Fibroblast of the aortic adventitia (primary cell): ENCODE data around the gene CACNG6. TPM values are rescaled to one million over a fixed set of nuclear protein-coding genes. Genes with fewer than 3 reads are reported as not detected.

Experiments used
- DNase-seq: peaks from one replicate; pipeline ENCODE4 v3.0.0-alpha.2; 2010; ENCODE audit warnings: low read depth
- H3K4me3 ChIP-seq: 2 replicates; pipeline ENCODE4 v1.5.1; 2011; ENCODE audit warnings: low read depth, mild to moderate bottlenecking, control low read depth, low read length, moderate library complexity
- CTCF ChIP-seq: IDR thresholded peaks from 2 replicates; pipeline ENCODE4 v1.5.1; 2011; ENCODE audit warnings: mild to moderate bottlenecking, low read length, control low read depth, inconsistent platforms; ENCODE audit not compliant: insufficient read depth
- total RNA-seq: library from RNA; depleted of rRNA; stranded (reverse); fragments of >200 nt; gene quantifications from 2 replicates; pipeline ENCODE4 v1.2.3, GENCODE V29; 2012; ENCODE audit warnings: low replicate concordance

The CACNG6 gene
- total RNA-seq, 1 donor, result 1.1 TPM

- TF ChIP-seq CTCF, result peak; percentile 0
- H3K4me3 ChIP-seq, result peak overlapping the region; percentile 58
- DNase-seq, result peak; percentile 96
These were observed 10.7 kb upstream of the CACNG6 start for GRCh38 chr19:53980539-53981375.

GRCh38 chr19:53981376-53981951 is 10.0 kb upstream of the CACNG6 start:
- H3K4me3 ChIP-seq, result peak overlapping the region; percentile 58
- peak; percentile 0 for TF ChIP-seq CTCF
- no peak for DNase-seq

GRCh38 chr19:53982001-53982451 is 9.4 kb upstream of the CACNG6 start:
- H3K4me3 ChIP-seq, result peak overlapping the region; percentile 61
- no peak for TF ChIP-seq CTCF
- DNase-seq, result no peak

GRCh38 chr19:53982611-53983010 is 8.8 kb upstream of the CACNG6 start:
- TF ChIP-seq CTCF, result no peak
- H3K4me3 ChIP-seq, result no peak overlapping the region
- DNase-seq, result peak; percentile 47

GRCh38 chr19:53983457-53984289 is 7.8 kb upstream of the CACNG6 start:
- no peak for TF ChIP-seq CTCF
- DNase-seq, result no peak
- H3K4me3 ChIP-seq, result no peak overlapping the region

- DNase-seq, result no peak
- H3K4me3 ChIP-seq, result no peak overlapping the region
- no peak for TF ChIP-seq CTCF
These were observed 5.6 kb upstream of the CACNG6 start for GRCh38 chr19:53985863-53986262.
